Measurements from ENCODE around the gene BCAS3.

GRCh38 chr17:61310590-61310989 lies 632.9 kb downstream of the BCAS3 start:
- TF ChIP-seq CTCF (IDR thresholded peaks at IDR 0.05) (no peak), EZH2 (IDR thresholded peaks at IDR 0.05; ENCODE audit: borderline replicate concordance, insufficient read depth, low read depth, low read length, poor library complexity, severe bottlenecking) (no peak)
